SJCRH30 (cell line): ENCODE results near the gene FAM241A. TPM values are rescaled to one million over a fixed set of nuclear protein-coding genes. Genes with fewer than 3 reads are reported as not detected.
A peak's percentile ranks its signal among the peaks of the same experiment; 100 is the strongest.
"Not testable (repeated sequence)": the region's sequence is repeated elsewhere in the genome, so short reads cannot be mapped to it uniquely, and the experiment has no call there.

Experiments used
- DNase-seq, 2 experiments: peaks; one replicate each; pipeline ENCODE4 v3.0.0-alpha.2; 2015 to 2020
- H3K27ac ChIP-seq: fragments of 250-450 bp; sonication (Bioruptor Pico); 2 replicates; pipeline ENCODE4 v1.5.1; 2020; ENCODE audit warnings: mild to moderate bottlenecking, moderate library complexity
- H3K27me3 ChIP-seq: fragments of 250-450 bp; sonication (Bioruptor Pico); 2 replicates; pipeline ENCODE4 v1.5.1; 2020; ENCODE audit warnings: mild to moderate bottlenecking, moderate library complexity
- H3K36me3 ChIP-seq: fragments of 250-450 bp; sonication (Bioruptor Pico); 2 replicates; pipeline ENCODE4 v1.5.1; 2020; ENCODE audit warnings: mild to moderate bottlenecking, moderate library complexity
- H3K4me1 ChIP-seq: fragments of 250-450 bp; sonication (Bioruptor Pico); 2 replicates; pipeline ENCODE4 v1.5.1; 2020; ENCODE audit warnings: mild to moderate bottlenecking, moderate library complexity
- H3K4me3 ChIP-seq: fragments of 250-450 bp; sonication (Bioruptor Pico); 2 replicates; pipeline ENCODE4 v1.5.1; 2020; ENCODE audit warnings: mild to moderate bottlenecking, moderate library complexity
- H3K9me3 ChIP-seq: fragments of 250-450 bp; sonication (Bioruptor Pico); replicated peaks from 2 replicates; pipeline ENCODE4 v1.5.1; 2020; ENCODE audit warnings: mild to moderate bottlenecking, moderate library complexity
- total RNA-seq: library from RNA; depleted of rRNA; stranded (reverse); fragments of >200 nt; shearing (Covaris generic); gene quantifications from 2 replicates; pipeline ENCODE4 v1.2.3, GENCODE V29; 2014

Gene FAM241A
- total RNA-seq, 1 experiment from 2014 or later = 0.08 TPM

DNA sequence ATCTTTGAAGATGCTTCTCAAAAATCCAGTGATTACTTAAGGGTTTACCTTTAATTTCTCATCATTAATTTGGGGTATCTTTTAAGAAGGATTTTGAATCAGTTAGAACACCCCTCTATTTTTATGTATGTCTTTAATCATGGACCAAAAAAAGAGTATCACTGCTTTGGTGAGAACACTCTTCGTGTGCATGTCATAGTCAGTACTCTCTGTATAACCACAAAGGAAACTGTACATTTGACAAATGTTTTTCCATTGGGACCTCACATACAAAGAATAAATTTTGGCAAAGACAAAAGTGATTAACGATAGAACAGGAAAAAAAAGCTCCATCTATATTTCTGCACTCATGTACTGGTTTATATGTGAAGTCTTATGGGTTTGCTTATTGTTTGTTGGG, 31.3 kb downstream of the FAM241A start:
- H3K4me3 ChIP-seq = no peak overlapping the region
- H3K9me3 ChIP-seq = no peaks in the 10 kb centered on the region
- no peaks in the 10 kb centered on the region for H3K4me1 ChIP-seq
- no peak for DNase-seq
- no peak overlapping the region for H3K27ac ChIP-seq
- H3K27me3 ChIP-seq = no peaks in the 10 kb centered on the region
- H3K36me3 ChIP-seq = no peaks in the 10 kb centered on the region

DNA sequence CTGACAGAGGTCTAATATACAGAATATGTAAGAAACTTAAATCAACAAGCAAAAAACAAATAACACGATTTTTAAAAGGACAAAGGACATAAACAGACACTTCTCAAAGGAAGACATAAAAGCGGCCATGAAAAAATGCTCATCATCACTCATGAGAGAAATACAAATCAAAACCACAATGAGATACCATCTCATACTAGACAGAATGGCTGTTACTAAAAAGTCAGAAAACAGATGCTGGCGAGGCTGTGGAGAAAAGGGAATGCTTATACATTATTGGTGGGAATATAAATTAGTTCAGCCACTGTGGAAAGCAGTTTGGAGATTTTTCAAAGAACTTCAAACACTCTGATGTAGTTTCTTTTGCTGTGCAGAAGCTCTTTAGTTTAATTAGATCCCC, 33.5 kb downstream of the FAM241A start:
- not testable (repeated sequence) for H3K9me3 ChIP-seq, DNase-seq, H3K4me1 ChIP-seq, H3K36me3 ChIP-seq, H3K27me3 ChIP-seq, H3K27ac ChIP-seq, H3K4me3 ChIP-seq

DNA sequence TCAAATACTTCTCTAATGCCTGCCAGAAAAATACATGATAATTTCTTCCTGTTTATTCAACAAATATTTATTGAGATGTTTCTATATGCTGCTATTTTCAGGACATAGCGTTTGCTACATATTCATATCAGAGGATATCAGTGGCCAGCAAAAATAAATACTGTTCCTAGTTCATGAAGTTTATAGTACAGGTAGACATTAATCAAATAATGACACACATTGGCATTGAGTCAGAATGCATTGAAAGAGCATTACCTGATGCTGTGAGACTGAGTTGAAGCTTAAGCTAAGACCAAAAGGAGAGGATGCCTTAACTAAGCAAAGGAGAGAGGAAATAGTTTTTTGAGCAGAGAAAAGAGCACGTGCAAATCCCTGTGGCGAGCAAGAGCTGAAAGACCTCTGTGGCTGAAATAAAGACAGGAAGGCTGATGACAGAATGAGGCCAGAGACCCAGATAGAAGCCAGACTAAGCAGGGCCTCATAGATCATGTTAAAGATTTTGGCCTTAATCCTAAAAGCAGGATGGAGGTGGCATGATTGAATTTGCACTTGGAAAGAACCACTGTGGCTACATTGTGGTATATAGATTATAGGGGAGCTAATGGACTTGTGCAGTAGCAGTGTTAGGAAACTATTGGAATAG, 36.2 kb downstream of the FAM241A start:
- no peak overlapping the region for H3K4me3 ChIP-seq
- no peaks in the 10 kb centered on the region for H3K4me1 ChIP-seq
- no peaks in the 10 kb centered on the region for H3K27me3 ChIP-seq
- no peaks in the 10 kb centered on the region for H3K36me3 ChIP-seq
- no peak overlapping the region for H3K27ac ChIP-seq
- H3K9me3 ChIP-seq = no peaks in the 10 kb centered on the region
- no peak for DNase-seq

DNA sequence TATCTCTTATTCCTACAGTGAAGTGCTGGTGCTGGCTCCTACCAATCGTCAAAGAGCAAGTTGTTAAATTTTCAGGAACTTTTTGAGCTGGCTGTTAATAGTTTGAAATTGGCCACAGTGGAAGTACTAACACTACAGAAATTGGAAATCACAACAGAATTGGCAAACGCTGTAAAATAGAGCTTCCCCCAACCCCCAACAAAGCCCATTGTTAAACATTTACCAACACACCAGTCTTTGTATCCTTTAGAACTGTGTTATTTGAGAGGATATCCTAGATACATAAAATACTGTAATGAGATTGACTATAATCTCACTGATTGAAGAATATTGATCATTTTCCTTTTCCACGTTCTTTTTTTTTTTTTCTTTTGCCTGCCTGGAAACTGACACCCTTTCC, 37.4 kb downstream of the FAM241A start:
- Histone ChIP-seq H3K27ac (no peak overlapping the region), H3K36me3 (no peaks in the 10 kb centered on the region), H3K4me3 (no peak overlapping the region), H3K9me3 (no peaks in the 10 kb centered on the region), H3K4me1 (no peaks in the 10 kb centered on the region), H3K27me3 (no peaks in the 10 kb centered on the region)
- no peak for DNase-seq

DNA sequence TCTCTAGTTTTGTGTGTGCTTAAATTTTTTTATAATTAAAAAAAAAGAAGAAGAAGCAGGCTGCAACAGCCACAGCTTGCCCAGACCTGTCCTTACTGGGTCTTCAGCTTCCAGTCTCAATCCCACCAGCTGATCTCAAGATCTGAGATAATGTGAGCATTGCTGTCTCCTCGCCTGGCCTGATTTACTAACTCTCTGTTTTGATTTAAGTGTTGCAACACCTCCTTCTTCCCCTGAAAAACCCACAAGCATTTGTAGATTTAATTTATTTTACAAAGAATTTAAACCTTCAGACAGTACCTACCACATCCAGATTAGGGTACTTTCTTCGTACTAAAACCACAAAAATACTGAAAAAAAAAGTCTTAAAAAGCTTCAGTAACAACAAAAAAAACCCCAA, 38.0 kb downstream of the FAM241A start:
- H3K27me3 ChIP-seq = no peaks in the 10 kb centered on the region
- H3K9me3 ChIP-seq = no peaks in the 10 kb centered on the region
- no peak overlapping the region for H3K4me3 ChIP-seq
- H3K36me3 ChIP-seq = no peaks in the 10 kb centered on the region
- H3K27ac ChIP-seq = no peak overlapping the region
- no peak for DNase-seq
- H3K4me1 ChIP-seq = 0 out of 2 replicates have a peak, but pooled peaks cover 3% of the 10 kb centered on the region

DNA sequence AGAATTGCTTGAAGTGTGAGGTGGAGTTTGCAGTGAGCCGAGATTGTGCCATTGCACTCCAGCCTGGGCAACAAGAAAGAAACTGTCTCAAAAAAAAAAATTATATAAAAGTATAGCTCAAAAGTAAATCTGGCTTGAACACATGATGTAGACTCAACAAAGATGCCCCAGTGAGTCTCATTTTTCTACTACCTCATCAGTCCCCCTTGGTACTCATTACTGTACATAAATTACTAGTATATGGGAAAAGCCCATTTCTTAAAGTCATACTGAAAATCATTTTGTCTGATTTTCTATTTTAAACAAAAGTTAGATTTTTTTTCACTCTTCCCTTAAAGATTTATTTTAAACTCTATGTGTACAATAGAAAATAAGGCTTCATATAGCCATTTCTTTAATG, 39.2 kb downstream of the FAM241A start:
- no peak overlapping the region for H3K27ac ChIP-seq
- DNase-seq = no peak
- no peaks in the 10 kb centered on the region for H3K27me3 ChIP-seq
- no peaks in the 10 kb centered on the region for H3K36me3 ChIP-seq
- no peaks in the 10 kb centered on the region for H3K9me3 ChIP-seq
- no peak overlapping the region for H3K4me3 ChIP-seq
- 0 out of 2 replicates have a peak, but pooled peaks cover 3% of the 10 kb centered on the region for H3K4me1 ChIP-seq

DNA sequence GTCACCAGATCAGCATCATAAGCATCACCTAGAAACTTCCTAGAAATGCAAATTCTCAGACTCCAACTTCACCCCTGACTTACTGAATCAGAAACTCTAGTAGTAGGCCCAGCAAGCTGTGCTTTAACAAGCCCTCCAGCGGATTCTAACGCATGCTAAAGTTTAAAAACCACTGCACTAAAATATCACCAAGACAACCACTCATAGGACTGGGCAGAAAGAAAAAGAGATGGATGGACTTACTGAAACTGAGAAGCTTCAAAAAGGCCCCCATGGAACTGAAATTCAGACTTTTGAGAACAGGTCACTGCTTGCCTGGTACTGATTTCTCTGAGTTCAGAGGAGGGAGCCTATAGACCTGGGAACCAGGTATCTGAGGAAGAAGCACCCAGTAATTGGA, 40.1 kb downstream of the FAM241A start:
- Histone ChIP-seq H3K4me1 (0 out of 2 replicates have a peak, but pooled peaks cover 3% of the 10 kb centered on the region), H3K36me3 (no peaks in the 10 kb centered on the region), H3K27ac (no peak overlapping the region), H3K27me3 (no peaks in the 10 kb centered on the region), H3K9me3 (no peaks in the 10 kb centered on the region), H3K4me3 (no peak overlapping the region)
- DNase-seq = no peak

DNA sequence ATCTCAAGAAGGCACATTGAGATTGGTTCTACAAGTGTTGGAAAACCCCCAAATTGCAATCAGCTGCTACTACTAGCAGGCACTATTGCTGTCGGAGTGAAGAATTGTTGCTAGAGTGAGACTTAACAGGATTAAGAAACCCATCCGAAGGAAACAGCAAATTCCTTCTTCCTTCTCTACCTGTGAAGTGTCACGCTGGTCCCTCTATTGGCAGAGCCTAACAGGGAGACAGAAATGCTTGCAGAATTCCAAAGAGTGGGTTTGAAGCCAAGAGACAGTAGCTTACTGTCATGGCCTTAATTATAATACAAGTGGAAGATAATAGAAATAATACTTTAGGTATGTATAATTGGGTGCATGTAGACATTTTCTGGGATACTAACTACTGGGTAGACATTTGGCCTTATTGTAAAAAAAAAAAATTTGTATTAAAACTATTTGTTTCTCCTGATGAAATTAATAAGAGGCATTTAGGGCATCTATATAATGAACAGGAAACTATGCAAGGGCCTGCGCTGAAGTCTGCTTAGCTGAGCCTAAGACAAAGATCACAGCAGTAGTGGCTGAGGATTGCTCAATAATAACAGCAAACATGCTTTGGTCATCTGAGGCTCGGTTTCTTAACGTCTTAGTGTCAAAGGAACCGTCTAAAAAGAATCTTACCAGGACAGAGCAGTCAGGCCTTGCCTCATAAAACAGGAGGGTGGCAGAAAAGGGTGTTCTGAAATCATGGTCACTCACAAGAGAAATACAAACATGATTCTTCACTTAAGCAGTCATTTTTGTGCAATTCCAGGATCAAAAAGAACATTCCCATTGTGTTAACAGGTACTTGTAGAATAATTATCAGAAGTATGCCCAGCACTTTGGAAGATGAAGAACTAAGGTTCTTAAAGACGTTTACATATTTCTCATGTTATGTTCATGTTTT, 40.8 kb downstream of the FAM241A start:
- Histone ChIP-seq H3K9me3 (no peaks in the 10 kb centered on the region), H3K4me1 (0 out of 2 replicates have a peak, but pooled peaks cover 3% of the 10 kb centered on the region), H3K27ac (no peak overlapping the region), H3K27me3 (no peaks in the 10 kb centered on the region), H3K36me3 (no peaks in the 10 kb centered on the region), H3K4me3 (no peak overlapping the region)
- no peak for DNase-seq

DNA sequence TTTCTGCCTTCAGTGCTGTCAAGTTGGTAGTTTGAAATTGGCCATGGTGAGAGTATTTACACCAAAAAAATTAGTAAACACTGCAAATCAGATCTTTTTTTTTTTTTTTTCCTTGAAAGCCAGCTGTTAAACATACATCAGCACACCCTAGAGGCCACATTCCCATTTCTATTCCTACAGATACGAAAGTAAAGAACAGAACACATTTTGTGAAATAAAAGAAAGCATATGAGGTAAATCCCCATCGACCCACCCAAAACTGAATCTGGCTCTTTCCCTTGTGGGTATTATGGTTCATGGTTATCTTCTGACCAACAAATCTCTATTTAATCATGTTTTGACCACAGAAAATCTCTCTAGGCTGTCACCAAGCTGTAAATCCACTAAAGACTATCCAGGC, 44.5 kb downstream of the FAM241A start:
- no peak overlapping the region for H3K27ac ChIP-seq
- no peak overlapping the region for H3K4me3 ChIP-seq
- H3K9me3 ChIP-seq = no peaks in the 10 kb centered on the region
- H3K27me3 ChIP-seq = no peaks in the 10 kb centered on the region
- 0 out of 2 replicates have a peak, but pooled peaks cover 3% of the 10 kb centered on the region for H3K4me1 ChIP-seq
- no peaks in the 10 kb centered on the region for H3K36me3 ChIP-seq
- peak in 1 of 2 experiments; percentile 15 for DNase-seq

DNA sequence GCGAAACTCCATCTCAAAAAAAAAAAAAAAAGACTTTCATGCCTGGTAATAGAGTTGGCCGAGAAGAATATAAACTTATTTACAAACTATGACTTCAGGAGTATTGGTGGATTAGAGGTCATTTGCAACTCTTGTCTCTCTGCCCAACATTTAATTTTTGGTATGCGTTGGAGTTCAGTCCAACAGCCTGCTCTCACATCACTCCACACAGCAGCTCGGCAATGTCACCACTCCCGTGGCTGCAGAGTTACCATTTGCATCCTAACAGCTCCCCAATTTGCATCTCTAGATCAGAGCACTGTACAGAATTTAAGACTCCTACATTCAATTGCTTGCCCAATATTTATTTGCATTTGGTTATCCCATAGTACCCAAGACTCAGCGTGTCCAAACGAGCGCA, 45.4 kb downstream of the FAM241A start:
- Histone ChIP-seq H3K9me3 (no peaks in the 10 kb centered on the region), H3K4me1 (0 out of 2 replicates have a peak, but pooled peaks cover 3% of the 10 kb centered on the region), H3K4me3 (no peak overlapping the region), H3K27ac (no peak overlapping the region), H3K36me3 (no peaks in the 10 kb centered on the region), H3K27me3 (no peaks in the 10 kb centered on the region)
- DNase-seq = no peak

DNA sequence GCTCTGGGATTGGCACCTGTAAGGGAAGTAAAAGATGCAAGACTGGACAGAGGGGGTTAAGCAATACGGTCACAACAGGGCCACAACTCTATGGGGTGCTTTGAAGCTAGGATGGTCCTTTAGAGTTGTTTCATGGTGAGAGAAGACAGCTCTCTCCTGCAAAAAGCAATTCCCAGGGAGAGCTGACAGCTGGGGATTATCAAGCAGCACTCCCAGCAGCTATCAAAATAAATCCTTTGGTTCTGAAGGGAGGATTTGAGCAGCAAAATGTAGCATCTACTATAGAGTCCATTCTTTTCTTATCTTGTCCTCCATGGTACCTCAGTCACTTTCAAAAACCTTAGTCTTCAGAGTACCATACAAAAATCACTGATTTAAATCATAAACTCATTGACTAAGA, 51.2 kb downstream of the FAM241A start:
- peak in 1 of 2 experiments; percentile 20 for DNase-seq
- Histone ChIP-seq H3K4me1 (no peaks in the 10 kb centered on the region), H3K27me3 (no peaks in the 10 kb centered on the region; the same call in 1 of the 2 replicates), H3K9me3 (no peaks in the 10 kb centered on the region), H3K27ac (no peak overlapping the region), H3K36me3 (no peaks in the 10 kb centered on the region), H3K4me3 (no peak overlapping the region)

DNA sequence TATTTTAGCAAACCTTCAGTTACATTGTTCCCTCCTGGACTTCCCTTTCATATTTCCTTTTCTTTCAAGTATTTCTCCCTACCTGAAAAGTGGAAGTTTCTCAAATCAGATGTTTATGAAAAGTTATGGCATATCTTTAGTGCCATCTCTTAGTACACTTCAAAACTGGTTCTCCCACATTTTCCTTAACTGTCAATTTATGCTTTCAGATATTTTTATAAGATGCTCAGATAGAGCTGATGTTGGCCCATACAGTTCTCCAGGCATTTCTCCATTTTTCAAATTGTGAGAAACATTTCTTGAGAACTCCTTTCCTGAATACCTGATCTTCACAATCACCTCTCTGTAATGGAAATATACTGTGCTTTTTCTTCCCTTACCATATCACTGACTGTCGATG, 53.8 kb downstream of the FAM241A start:
- Histone ChIP-seq H3K27ac (no peak overlapping the region), H3K4me1 (no peaks in the 10 kb centered on the region), H3K36me3 (no peaks in the 10 kb centered on the region), H3K4me3 (no peak overlapping the region), H3K27me3 (no peaks in the 10 kb centered on the region; the same call in 1 of the 2 replicates), H3K9me3 (no peaks in the 10 kb centered on the region)
- DNase-seq = no peak

DNA sequence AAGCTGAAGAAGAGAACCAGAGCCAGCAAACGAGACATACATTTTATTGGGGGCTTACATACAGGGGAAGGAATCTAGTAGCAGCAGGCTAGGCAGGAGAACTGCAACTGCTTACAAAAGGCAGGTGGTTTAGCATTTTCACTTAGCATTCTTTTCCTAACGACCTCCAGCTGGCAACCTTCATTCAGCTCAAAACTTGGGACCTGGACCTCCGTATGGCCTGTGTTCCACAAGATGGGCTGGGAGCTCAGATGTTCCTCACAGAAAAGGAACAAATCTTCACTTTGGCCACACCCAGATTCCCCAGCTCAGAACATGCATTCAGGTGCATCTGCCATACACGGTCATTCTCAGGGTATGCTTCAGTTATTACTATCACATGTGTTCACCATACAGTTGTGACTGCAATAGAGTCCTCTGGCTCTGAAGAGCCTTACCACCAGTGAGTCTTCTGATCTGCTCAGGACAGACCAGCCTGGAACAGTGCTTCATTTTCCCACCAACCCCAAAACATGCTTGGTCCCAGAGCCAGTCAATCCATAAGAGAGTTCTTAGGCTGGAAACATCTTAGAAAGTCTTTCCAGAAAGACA, 56.8 kb downstream of the FAM241A start:
- Histone ChIP-seq H3K4me1 (no peaks in the 10 kb centered on the region), H3K4me3 (no peak overlapping the region), H3K9me3 (no peaks in the 10 kb centered on the region), H3K27ac (no peak overlapping the region), H3K36me3 (no peaks in the 10 kb centered on the region), H3K27me3 (no peaks in the 10 kb centered on the region; the same call in 1 of the 2 replicates)
- no peak for DNase-seq

DNA sequence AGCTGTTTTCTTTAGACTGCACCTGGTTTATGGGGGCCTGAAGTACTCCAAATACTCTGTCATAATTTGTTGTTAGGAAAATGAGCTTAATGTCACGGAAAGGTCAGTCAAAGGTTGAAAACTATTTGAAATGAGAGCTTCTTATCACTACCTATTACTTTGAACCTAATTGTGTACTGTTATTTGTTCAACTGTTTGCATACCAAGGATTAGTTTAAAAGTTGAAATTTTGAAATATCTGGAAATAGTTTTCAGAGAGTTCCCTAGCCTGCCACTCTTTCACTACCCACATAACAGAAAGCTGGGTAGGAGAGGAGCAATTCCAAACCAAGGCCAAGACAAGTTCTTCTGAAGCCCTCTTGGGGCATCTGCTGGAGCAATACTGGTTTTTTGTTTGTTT, 58.3 kb downstream of the FAM241A start:
- Histone ChIP-seq H3K4me1 (no peaks in the 10 kb centered on the region), H3K36me3 (no peaks in the 10 kb centered on the region), H3K27ac (no peak overlapping the region), H3K27me3 (no peaks in the 10 kb centered on the region), H3K4me3 (no peak overlapping the region), H3K9me3 (no peaks in the 10 kb centered on the region)
- no peak for DNase-seq

DNA sequence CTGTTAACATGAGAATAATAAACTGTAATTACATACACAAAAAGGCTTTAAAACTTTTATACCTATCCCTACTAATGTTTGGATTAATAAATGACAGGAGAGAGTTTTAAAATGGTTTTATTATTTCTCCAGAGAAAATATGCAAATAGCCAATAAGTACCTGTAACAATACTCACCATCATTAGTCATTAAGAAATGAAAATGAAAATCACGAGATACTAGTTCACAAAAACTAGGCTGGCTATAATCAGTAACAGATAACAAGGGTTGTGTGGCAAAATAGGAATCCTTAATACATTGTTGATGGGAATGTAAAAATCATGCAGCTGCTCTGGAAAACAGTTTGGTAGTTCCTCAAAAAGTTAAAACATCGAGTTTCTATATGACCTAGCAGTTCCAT, 61.2 kb downstream of the FAM241A start:
- no peaks in the 10 kb centered on the region for H3K36me3 ChIP-seq
- DNase-seq = no peak
- no peaks in the 10 kb centered on the region for H3K9me3 ChIP-seq
- no peaks in the 10 kb centered on the region for H3K4me1 ChIP-seq
- no peak overlapping the region for H3K27ac ChIP-seq
- H3K27me3 ChIP-seq = no peaks in the 10 kb centered on the region
- no peak overlapping the region for H3K4me3 ChIP-seq
